ENCODE results near the gene COA5. TPM values are rescaled to one million over a fixed set of nuclear protein-coding genes. Genes with fewer than 3 reads are reported as not detected.

The COA5 gene
- total RNA-seq, 1 donor from 2014 or later, result 110 TPM

DNA sequence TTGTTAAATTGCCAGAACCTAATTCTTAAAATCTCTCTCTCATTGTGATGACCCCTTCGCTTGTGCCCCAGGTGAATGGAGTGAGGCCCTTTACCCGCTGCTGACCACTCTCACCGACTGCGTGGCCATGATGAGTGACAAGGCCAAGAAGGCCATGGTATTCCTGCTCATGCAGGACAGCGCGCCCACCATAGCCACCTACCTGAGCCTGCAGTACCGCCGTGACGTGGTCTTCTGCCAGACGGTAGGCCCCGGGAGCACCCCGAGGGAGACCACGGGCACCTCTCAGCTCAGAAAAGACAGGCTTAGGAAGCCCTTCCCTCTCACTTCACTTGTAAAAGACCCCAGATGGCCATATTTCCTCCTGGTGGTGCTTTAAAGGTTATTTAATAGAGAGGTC, 44.9 kb downstream of the COA5 start:
- H2AFZ ChIP-seq (replicated peaks), result no peak overlapping the region
- no peak overlapping the region for H3K4me3 ChIP-seq
- no peaks in the 10 kb centered on the region for H3K79me2 ChIP-seq (ENCODE audit: low read depth)
- H4K20me1 ChIP-seq (ENCODE audit: low read depth), result no peaks in the 10 kb centered on the region
- no peaks in the 10 kb centered on the region for H3K9me3 ChIP-seq (ENCODE audit: low read depth)
- Mint-ChIP-seq H3K27ac (no peak overlapping the region), H3K9me3 (no peaks in the 10 kb centered on the region), H3K36me3 (peaks cover 10% of the 10 kb centered on the region), H3K27me3 (ENCODE audit: insufficient read depth, low read depth) (no peaks in the 10 kb centered on the region), H3K4me3 (no peak overlapping the region), H3K4me1 (no peaks in the 10 kb centered on the region)
- H3F3A ChIP-seq (ENCODE audit: low read depth), result no peaks in the 10 kb centered on the region
- H3K4me1 ChIP-seq, result no peaks in the 10 kb centered on the region
- H3K27ac ChIP-seq, result no peak overlapping the region
- TF ChIP-seq, protein P1, sequence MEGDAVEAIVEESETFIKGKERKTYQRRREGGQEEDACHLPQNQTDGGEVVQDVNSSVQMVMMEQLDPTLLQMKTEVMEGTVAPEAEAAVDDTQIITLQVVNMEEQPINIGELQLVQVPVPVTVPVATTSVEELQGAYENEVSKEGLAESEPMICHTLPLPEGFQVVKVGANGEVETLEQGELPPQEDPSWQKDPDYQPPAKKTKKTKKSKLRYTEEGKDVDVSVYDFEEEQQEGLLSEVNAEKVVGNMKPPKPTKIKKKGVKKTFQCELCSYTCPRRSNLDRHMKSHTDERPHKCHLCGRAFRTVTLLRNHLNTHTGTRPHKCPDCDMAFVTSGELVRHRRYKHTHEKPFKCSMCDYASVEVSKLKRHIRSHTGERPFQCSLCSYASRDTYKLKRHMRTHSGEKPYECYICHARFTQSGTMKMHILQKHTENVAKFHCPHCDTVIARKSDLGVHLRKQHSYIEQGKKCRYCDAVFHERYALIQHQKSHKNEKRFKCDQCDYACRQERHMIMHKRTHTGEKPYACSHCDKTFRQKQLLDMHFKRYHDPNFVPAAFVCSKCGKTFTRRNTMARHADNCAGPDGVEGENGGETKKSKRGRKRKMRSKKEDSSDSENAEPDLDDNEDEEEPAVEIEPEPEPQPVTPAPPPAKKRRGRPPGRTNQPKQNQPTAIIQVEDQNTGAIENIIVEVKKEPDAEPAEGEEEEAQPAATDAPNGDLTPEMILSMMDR (IDR thresholded peaks at IDR 0.05), result no peak
- TF ChIP-seq EZH2phosphoT487 (IDR thresholded peaks at IDR 0.05) (no peak), EZH2 (IDR thresholded peaks at IDR 0.05) (no peak)
- no peak overlapping the region for H3K9ac ChIP-seq
- H3K4me2 ChIP-seq, result no peak overlapping the region
- H3K27me3 ChIP-seq, result no peaks in the 10 kb centered on the region
- DNase-seq (ENCODE audit: low spot score), result no peak
- no peaks in the 10 kb centered on the region for H3K36me3 ChIP-seq

DNA sequence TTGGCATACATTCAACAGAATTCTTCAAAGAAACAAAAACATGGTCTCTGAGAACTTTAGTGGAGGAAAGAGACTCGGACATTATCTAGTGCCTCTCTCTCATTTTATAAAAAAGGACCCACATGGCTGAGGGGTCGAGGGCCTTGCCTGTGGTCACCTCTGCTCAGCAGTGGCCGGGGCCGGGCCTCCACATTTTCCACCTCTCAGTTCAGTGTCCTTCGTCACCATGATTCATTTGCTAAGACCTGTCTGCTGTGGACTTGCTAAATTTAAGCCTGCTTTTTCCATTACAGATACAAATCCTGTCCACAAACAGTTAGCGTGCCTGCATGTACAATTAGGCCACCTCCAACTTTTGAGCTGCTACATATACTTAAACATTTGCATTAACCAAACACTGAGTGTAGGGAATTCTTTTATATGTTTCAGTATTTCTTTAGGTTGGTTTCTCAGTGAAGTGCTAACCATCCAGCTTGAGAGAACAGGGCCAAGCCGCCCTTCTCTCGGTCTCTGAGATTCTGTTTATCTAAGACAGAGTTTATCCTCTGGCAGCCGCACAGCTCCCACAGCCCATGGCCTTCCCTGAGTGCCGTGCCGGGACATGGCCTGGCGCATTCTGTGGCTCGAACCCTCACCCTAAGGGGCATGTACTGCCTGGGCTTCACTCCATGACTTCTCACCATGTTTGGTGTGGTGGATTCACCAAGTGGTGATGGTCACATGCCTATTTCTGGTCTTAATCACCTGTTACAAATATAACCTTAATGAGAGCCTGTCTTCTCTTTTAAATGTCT, 46.2 kb downstream of the COA5 start:
- H3F3A ChIP-seq (ENCODE audit: low read depth), result no peaks in the 10 kb centered on the region
- no peak overlapping the region for H3K27ac Mint-ChIP-seq
- H3K4me1 ChIP-seq, result no peaks in the 10 kb centered on the region
- no peaks in the 10 kb centered on the region for H3K4me1 Mint-ChIP-seq
- no peaks in the 10 kb centered on the region for H3K27me3 Mint-ChIP-seq (ENCODE audit: insufficient read depth, low read depth)
- no peak overlapping the region for H3K27ac ChIP-seq
- no peaks in the 10 kb centered on the region for H3K9me3 Mint-ChIP-seq
- H3K9ac ChIP-seq, result no peak overlapping the region
- H3K27me3 ChIP-seq, result no peaks in the 10 kb centered on the region
- DNase-seq (ENCODE audit: low spot score), result no peak
- no peak overlapping the region for H3K4me3 ChIP-seq
- no peaks in the 10 kb centered on the region for H3K9me3 ChIP-seq (ENCODE audit: low read depth)
- H4K20me1 ChIP-seq (ENCODE audit: low read depth), result no peaks in the 10 kb centered on the region
- H3K4me2 ChIP-seq, result no peak overlapping the region
- H3K36me3 ChIP-seq, result no peaks in the 10 kb centered on the region
- TF ChIP-seq EZH2 (IDR thresholded peaks at IDR 0.05), result no peak
- TF ChIP-seq, protein P1 (IDR thresholded peaks at IDR 0.05), result no peak
- no peak for TF ChIP-seq EZH2phosphoT487 (IDR thresholded peaks at IDR 0.05)
- H3K4me3 Mint-ChIP-seq, result no peak overlapping the region
- peaks cover 12% of the 10 kb centered on the region for H3K36me3 Mint-ChIP-seq
- no peaks in the 10 kb centered on the region for H3K79me2 ChIP-seq (ENCODE audit: low read depth)
- no peak overlapping the region for H2AFZ ChIP-seq (replicated peaks)

DNA sequence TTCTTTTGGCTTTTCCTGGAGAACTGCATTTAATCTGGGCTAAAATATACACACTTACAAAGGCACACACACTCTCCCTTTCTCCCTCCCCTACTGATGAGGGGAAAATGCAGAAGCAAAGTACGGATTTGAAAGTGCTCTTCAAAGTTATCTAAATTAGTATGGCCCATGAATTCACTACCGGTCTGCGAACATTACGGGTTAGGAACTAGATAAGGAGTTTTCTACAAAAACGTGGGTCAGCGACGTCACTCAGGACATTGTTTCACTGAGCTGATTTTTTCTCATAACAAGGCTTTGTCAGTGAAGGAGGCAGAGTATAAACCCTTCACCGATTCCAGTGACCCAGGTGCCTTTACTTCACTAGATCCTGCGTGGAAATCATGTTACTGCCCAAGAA, 47.3 kb downstream of the COA5 start:
- Histone ChIP-seq H4K20me1 (ENCODE audit: low read depth) (no peaks in the 10 kb centered on the region), H3K79me2 (ENCODE audit: low read depth) (no peaks in the 10 kb centered on the region), H2AFZ (replicated peaks) (no peak overlapping the region), H3K9ac (no peak overlapping the region), H3K9me3 (ENCODE audit: low read depth) (no peaks in the 10 kb centered on the region), H3K4me1 (no peaks in the 10 kb centered on the region), H3K36me3 (no peaks in the 10 kb centered on the region), H3K27me3 (no peaks in the 10 kb centered on the region), H3K4me2 (no peak overlapping the region), H3F3A (ENCODE audit: low read depth) (no peaks in the 10 kb centered on the region), H3K27ac (no peak overlapping the region), H3K4me3 (no peak overlapping the region)
- no peak for DNase-seq (ENCODE audit: low spot score)
- H3K4me3 Mint-ChIP-seq, result no peak overlapping the region
- no peaks in the 10 kb centered on the region for H3K9me3 Mint-ChIP-seq
- TF ChIP-seq, protein P1 (IDR thresholded peaks at IDR 0.05), result no peak
- TF ChIP-seq EZH2phosphoT487 (IDR thresholded peaks at IDR 0.05), result no peak
- TF ChIP-seq EZH2 (IDR thresholded peaks at IDR 0.05), result no peak
- peaks cover 8% of the 10 kb centered on the region for H3K36me3 Mint-ChIP-seq
- H3K27me3 Mint-ChIP-seq (ENCODE audit: insufficient read depth, low read depth), result no peaks in the 10 kb centered on the region
- no peaks in the 10 kb centered on the region for H3K4me1 Mint-ChIP-seq
- H3K27ac Mint-ChIP-seq, result no peak overlapping the region

Data from neural progenitor cell (in vitro differentiated cells).